GM12878 (cell line): Measurements from ENCODE around the gene EFNA4. TPM values are rescaled to one million over a fixed set of nuclear protein-coding genes. Genes with fewer than 3 reads are reported as not detected.

Experiments
- ATAC-seq: fragments of 200-7000 bp; cut with Tn5 transposase; 3 replicates; pipeline ENCODE4 v1.9.1; 2020; ENCODE audit warnings: mild to moderate bottlenecking, moderate library complexity
- BruUV-seq: library from RNA; stranded (reverse); fragments of 400-500 nt; replicated peaks from 2 replicates; lab custom pipeline; 2021; lab: Mats Ljungman, UMichigan
- CTCF ChIA-PET: fragments of 300-600 bp; sonication (Branson Sonifier 250); formaldehyde crosslinking; extraction: SDS; loops from one replicate; lab custom pipeline; 2021; ENCODE audit warnings: inconsistent platforms; lab: Yijun Ruan, JAX
- POLR2A ChIA-PET: fragments of 350-600 bp; formaldehyde crosslinking; extraction: SDS; loops from one replicate; lab custom pipeline; 2021; ENCODE audit warnings: inconsistent platforms; lab: Charles Lee
- RAD21 ChIA-PET: fragments of 300-600 bp; sonication (Branson Sonifier 250); formaldehyde crosslinking; loops from one replicate; lab custom pipeline; 2023; ENCODE audit warnings: antibody characterized with exemption; ENCODE audit not compliant: unreplicated experiment; lab: Charles Lee
- SMC1A ChIA-PET: fragments of 300-600 bp; sonication (Branson Sonifier 250); formaldehyde crosslinking; loops from one replicate; lab custom pipeline; 2023; ENCODE audit not compliant: unreplicated experiment, uncharacterized antibody; lab: Charles Lee
- DNase-seq: peaks from one replicate; pipeline ENCODE4 v3.0.0-alpha.2; 2011; ENCODE audit warnings: low read depth, low spot score
- FAIRE-seq: peaks from 3 replicates; lab custom pipeline; 2011; peaks lifted over from hg19 to GRCh38; lab: Jason Lieb, UNC
- H2AFZ ChIP-seq: 2 replicates; pipeline ENCODE4 v1.6.0; 2011; ENCODE audit warnings: low read depth, low read length, control low read depth; ENCODE audit not compliant: control insufficient read depth
- H3K27ac ChIP-seq: 2 replicates; pipeline ENCODE4 v1.5.1; 2011; ENCODE audit warnings: control low read depth; ENCODE audit not compliant: control insufficient read depth, insufficient read depth
- H3K27me3 ChIP-seq, 2 experiments: replicated peaks in 1 of 2; 2 replicates each; pipeline versions ENCODE4 v1.6.0 to v1.6.1; 2011; ENCODE audit warnings: low read length in 1 of 2; ENCODE audit not compliant: control insufficient read depth in 2 of 2, insufficient read depth in 2 of 2
- H3K36me3 ChIP-seq, 2 experiments: 2 replicates each; pipeline ENCODE4 v1.5.1; 2011; ENCODE audit warnings: low read length in 1 of 2; ENCODE audit not compliant: control insufficient read depth in 2 of 2, insufficient read depth in 2 of 2
- H3K4me1 ChIP-seq: 2 replicates; pipeline ENCODE4 v1.6.1; 2011; ENCODE audit warnings: mild to moderate bottlenecking, low read length, moderate library complexity, mixed read lengths; ENCODE audit not compliant: control insufficient read depth, insufficient read depth
- H3K4me2 ChIP-seq: 2 replicates; pipeline ENCODE4 v1.6.0; 2011; ENCODE audit warnings: control low read depth; ENCODE audit not compliant: control insufficient read depth, insufficient read depth
- H3K4me3 ChIP-seq: fragments of 200-600 bp; sonication (generic); 2 replicates; pipeline ENCODE4 v1.5.1; 2016
- H3K79me2 ChIP-seq: 2 replicates; pipeline ENCODE4 v1.6.0; 2011; ENCODE audit warnings: low read length; ENCODE audit not compliant: control insufficient read depth, insufficient read depth
- H3K9ac ChIP-seq: 2 replicates; pipeline ENCODE4 v1.8.0; 2011; ENCODE audit warnings: low read length, control low read depth, mixed read lengths; ENCODE audit not compliant: control insufficient read depth, insufficient read depth
- H3K9me3 ChIP-seq: replicated peaks from 3 replicates; pipeline ENCODE4 v1.5.1; 2011; ENCODE audit warnings: mild to moderate bottlenecking, low read length; ENCODE audit not compliant: control insufficient read depth, insufficient read depth
- H4K20me1 ChIP-seq: 2 replicates; pipeline ENCODE4 v1.6.0; 2011; ENCODE audit not compliant: control insufficient read depth, insufficient read depth
- ATF2 ChIP-seq: IDR thresholded peaks from 2 replicates; pipeline ENCODE4 v1.6.1; 2012; ENCODE audit warnings: low read length, inconsistent platforms
- CBX3 ChIP-seq: fragments of 200-600 bp; sonication (generic); IDR thresholded peaks from 2 replicates; pipeline ENCODE4 v1.6.1; 2016; ENCODE audit warnings: low read depth, borderline replicate concordance
- CEBPZ ChIP-seq: fragments of 150-350 bp; IDR thresholded peaks from 2 replicates; pipeline ENCODE4 v1.6.1; 2016; ENCODE audit warnings: low read depth, low read length
- EED ChIP-seq: sonication (generic); IDR thresholded peaks from 2 replicates; pipeline ENCODE4 v1.6.1; 2016; ENCODE audit warnings: antibody characterized with exemption, low read depth
- EZH2 ChIP-seq: IDR thresholded peaks from 2 replicates; pipeline ENCODE4 v1.6.1; 2012; ENCODE audit warnings: low read depth, mild to moderate bottlenecking, control low read depth, inconsistent platforms, low read length, borderline replicate concordance; ENCODE audit not compliant: control insufficient read depth
- NR2C1 ChIP-seq: fragments of 450-650 bp; IDR thresholded peaks from 2 replicates; pipeline ENCODE4 v1.6.1; 2017; ENCODE audit warnings: antibody characterized with exemption, mild to moderate bottlenecking, moderate library complexity
- RAD21 ChIP-seq: IDR thresholded peaks from 2 replicates; pipeline ENCODE4 v1.6.1; 2011; ENCODE audit warnings: mild to moderate bottlenecking, low read depth, low read length, moderate library complexity; ENCODE audit not compliant: insufficient read depth
- TCF12 ChIP-seq: IDR thresholded peaks from 2 replicates; pipeline ENCODE4 v1.6.1; 2011; ENCODE audit warnings: low read depth, mild to moderate bottlenecking, low read length
- WGBS: methylation state at CpG from one replicate; pipeline ENCODE4 v1.1.6; 2016; ENCODE audit warnings: low lambda C conversion rate; ENCODE audit not compliant: insufficient replicate concordance, insufficient coverage; ENCODE audit errors: missing lambda C conversion rate; 5-methylcytosine and 5-hydroxymethylcytosine counted together
- in situ Hi-C: fragments of 300-500 bp; cut with MboI; formaldehyde crosslinking; loops from 9 replicates; pipeline ENCODE4 v1.14.3; 2018; ENCODE audit warnings: mixed read lengths
- intact Hi-C: fragments of 100-400 bp; cut with micrococcal nuclease; formaldehyde crosslinking; loops from one replicate; pipeline ENCODE4 v1.14.2; 2022; ENCODE audit not compliant: unreplicated experiment
- polyA plus RNA-seq, 11 experiments: library from polyadenylated mRNA; depleted of rRNA in 4 of 11; unstranded in 6 of 11; stranded (reverse) in 5 of 11; fragments of >200 nt; fragmentation: Nextera tagmentation in 4 of 11; fragmentation: Illumina TruSeq in 1 of 11; extraction: Ambion mirVana in 4 of 11; extraction: Trizol in 1 of 11; gene quantifications; 1 replicate in 1 of 11; 2 replicates in 10 of 11; pipeline versions ENCODE4 v1.2.1 to v1.2.3, GENCODE V29; 2011 to 2016; ENCODE audit warnings: inconsistent platforms in 2 of 11, missing spikeins in 2 of 11, low read depth in 1 of 11
- total RNA-seq, 4 experiments: library from RNA; depleted of rRNA in 3 of 4; stranded (reverse); fragments of >200 nt in 3 of 4; fragmentation: Illumina TruSeq in 1 of 4; extraction: Trizol in 1 of 4; gene quantifications; 2 replicates each; pipeline versions ENCODE4 v1.2.1 to v1.2.3, GENCODE V29; 2013 to 2021
- TF ChIP-seq, protein P1 (sequence below): fragments of 450-650 bp; IDR thresholded peaks from 2 replicates; pipeline ENCODE4 v1.6.1; 2014; ENCODE audit warnings: mild to moderate bottlenecking

EFNA4 gene
- total and polyA plus RNA-seq, 10 of the 15 experiments (the other 5 are each of a cell fraction or from before 2014, with no cell fraction given): 0.52 to 14.1 (median 4.8) TPM

- WGBS: 21% methylated on average over 6 of the region's 6 CpGs
- Histone ChIP-seq H3K79me2 (no peaks in the 10 kb centered on the region), H3K27me3 (peaks cover 23 to 26% of the 10 kb centered on the region in 2 experiments), H4K20me1 (no peaks in the 10 kb centered on the region), H3K9me3 (no peaks in the 10 kb centered on the region), H3K9ac (no peak overlapping the region), H2AFZ (no peak overlapping the region), H3K4me3 (no peak overlapping the region), H3K36me3 (no peaks in the 10 kb centered on the region), H3K4me1 (peaks cover 42% of the 10 kb centered on the region), H3K4me2 (no peak overlapping the region), H3K27ac (no peak overlapping the region)
- ChIA-PET POLR2A (no interaction called here), CTCF (interaction anchor here (3.4 to 5.5 kb wide), 2 partner anchors 12 to 22 kb away, joined by 23 to 195 read pairs; partner anchors contain the start of gene EFNA4), SMC1A (interaction anchor here (1.0 kb wide), 1 partner anchor 21 kb away, joined by 3 read pairs; no protein-coding TSS in a partner anchor), RAD21 (interaction anchor here (1.2 to 1.6 kb wide), 2 partner anchors 19 to 21 kb away, joined by 3 to 4 read pairs; partner anchors contain the start of gene EFNA4)
- DNase-seq (no peak), FAIRE-seq (no peak)
- intact Hi-C loops: loop anchor here (10.0 kb wide), 1 partner anchor 598 kb away; no protein-coding TSS in a partner anchor
- in situ Hi-C loops: no loop called here
- TF ChIP-seq NR2C1 (no peak), EZH2 (no peak), CBX3 (no peak), RAD21 (no peak), EED (no peak), ATF2 (no peak), CEBPZ (no peak), TCF12 (no peak)
- TF ChIP-seq, protein P1, sequence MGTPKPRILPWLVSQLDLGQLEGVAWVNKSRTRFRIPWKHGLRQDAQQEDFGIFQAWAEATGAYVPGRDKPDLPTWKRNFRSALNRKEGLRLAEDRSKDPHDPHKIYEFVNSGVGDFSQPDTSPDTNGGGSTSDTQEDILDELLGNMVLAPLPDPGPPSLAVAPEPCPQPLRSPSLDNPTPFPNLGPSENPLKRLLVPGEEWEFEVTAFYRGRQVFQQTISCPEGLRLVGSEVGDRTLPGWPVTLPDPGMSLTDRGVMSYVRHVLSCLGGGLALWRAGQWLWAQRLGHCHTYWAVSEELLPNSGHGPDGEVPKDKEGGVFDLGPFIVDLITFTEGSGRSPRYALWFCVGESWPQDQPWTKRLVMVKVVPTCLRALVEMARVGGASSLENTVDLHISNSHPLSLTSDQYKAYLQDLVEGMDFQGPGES: no peak
- TF ChIP-seq, all 136 proteins: peak for 0
- ATAC-seq: no peak
- BruUV-seq: no TSS peak
These were observed 19.6 kb downstream of the EFNA4 start for GRCh38 chr1:155083052-155083541.
